Activated CD4-positive, alpha-beta T cell treated with anti-CD3 and anti-CD28 coated beads, Interleukin-2, amount 50 U/mL, for 48 hours (primary cell): ENCODE results near the gene EFCAB5.
"Not testable (repeated sequence)": the region's sequence is repeated elsewhere in the genome, so short reads cannot be mapped to it uniquely, and the experiment has no call there.

Source experiments
- DNase-seq, 2 experiments: peaks; one replicate each; pipeline ENCODE4 v3.0.0-alpha.2; 2020

EFCAB5 gene

GRCh38 chr17:30103921-30104320 is 162.5 kb downstream of the EFCAB5 start:
- DNase-seq: no peak

GRCh38 chr17:30104575-30105339 is 163.3 kb downstream of the EFCAB5 start:
- peak; percentile 73 to 80 for DNase-seq

- no peak for DNase-seq
These were observed 171.4 kb downstream of the EFCAB5 start for GRCh38 chr17:30112794-30113193.

DNA sequence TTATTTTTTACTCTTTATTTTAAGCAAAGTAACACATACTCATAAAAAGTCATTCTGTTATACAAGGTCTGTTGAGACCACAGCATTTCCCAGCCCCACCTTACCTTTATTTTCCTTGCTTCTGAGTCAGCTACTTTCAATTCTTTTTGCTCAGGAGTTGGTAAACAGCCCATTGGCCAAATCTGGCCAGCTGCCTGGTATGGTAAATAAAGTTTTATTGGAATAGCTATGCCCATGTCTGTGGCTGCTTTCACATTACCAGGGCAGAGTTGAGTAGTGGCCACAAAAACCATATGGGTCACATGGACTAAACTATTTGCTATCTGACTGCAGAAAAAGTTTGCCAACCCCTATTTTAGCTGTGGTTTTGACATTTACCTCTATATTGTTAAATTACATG is 171.8 kb downstream of the EFCAB5 start:
- DNase-seq: no peak

DNA sequence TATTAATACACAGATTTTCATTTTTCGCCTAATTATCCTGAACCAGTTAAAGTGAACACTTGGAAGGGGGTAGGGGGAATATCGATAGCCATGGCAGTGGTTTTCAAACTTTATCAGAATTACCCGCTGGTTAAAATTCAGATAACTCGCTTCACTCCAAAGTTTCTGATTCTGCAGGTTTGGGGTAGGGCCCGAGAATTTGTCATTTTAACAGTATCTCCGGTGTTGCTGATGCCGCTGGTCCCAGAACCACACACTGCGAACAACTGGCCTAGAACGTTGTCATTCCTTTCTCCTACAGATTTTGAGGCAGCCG is 174.9 kb downstream of the EFCAB5 start:
- no peak for DNase-seq

DNA sequence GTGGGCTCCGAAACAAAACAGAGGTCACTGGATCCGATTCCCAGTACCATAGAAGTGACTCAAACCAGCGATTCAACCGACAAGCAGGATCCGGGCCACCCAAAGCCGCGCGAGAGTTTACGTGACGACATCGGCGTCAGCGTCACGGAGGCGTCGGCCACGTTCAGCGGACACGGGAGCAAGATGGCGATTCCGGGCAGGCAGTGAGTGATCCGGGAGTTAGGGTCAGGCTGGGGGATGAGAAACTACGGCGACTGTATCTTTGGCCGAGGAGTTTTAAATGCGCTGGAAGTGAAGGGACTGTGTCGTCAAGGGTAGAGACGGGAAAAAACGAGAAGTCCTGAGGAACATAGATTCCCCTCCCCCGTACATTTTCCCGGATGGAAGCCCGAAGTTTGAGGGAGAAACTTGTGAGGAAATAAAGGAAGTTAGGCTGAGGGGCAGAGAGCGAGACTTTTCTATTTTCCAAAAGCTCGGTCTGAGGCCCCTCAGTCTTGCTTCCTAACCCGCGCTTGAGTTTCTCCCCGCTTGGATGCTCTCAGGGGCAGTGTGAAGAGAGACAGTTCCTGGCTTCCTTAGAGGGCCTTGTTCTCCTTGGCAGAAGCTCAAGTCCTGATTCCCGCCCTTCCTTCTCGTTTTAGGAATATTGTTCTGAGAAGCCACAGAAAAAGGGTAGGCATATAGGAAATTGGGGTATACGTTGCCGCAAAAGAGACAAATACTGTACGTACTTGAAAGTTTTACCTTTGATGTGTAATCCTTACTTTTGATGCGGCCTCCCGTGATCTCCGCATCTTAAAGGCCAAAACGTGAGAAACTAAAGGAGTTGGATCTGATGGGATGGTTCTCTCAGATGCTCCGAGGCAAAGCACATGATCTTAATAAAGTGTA is 175.5 kb downstream of the EFCAB5 start, which contains the start of gene NSRP1:
Gene NSRP1, plus strand, starts transcription at position 156 of the 891 bp plus-strand sequence. Its CDS starts 28 bp downstream, at position 184.
- DNase-seq: peak; percentile 95 to 97

- no peak for DNase-seq
These were observed 176.2 kb downstream of the EFCAB5 start for GRCh38 chr17:30117675-30118081.

- not testable (repeated sequence) for DNase-seq
These were observed 177.2 kb downstream of the EFCAB5 start for GRCh38 chr17:30118635-30119034.

DNA sequence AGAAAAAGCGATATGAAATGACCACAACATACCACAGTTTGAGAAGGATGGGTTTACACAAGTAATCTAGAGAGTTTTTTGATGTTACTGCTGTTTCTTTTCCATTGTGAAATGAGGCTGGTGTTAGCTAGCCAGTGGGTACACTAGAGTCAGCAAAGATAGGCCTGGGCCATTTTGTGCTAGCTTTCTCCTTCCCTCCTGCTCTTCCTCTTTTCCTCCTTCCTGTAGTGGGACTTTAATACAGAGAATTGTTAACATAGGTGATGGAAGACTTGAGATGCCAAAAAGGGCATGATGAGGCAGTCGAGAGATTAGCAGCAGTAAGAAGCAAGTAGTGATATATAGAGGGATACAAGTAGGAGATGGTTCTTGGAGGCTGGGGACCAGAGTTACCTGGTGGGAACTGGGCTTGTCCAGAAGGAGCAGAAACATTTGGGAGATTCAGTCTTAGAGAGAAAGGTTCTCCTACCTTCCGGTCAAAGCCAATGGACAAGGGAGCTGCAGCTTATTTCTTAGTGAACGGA is 182.9 kb downstream of the EFCAB5 start:
- DNase-seq: no peak

- no peak for DNase-seq
These were observed 188.7 kb downstream of the EFCAB5 start for GRCh38 chr17:30130121-30130520.

GRCh38 chr17:30132615-30133014 is 191.2 kb downstream of the EFCAB5 start:
- DNase-seq: no peak

DNA sequence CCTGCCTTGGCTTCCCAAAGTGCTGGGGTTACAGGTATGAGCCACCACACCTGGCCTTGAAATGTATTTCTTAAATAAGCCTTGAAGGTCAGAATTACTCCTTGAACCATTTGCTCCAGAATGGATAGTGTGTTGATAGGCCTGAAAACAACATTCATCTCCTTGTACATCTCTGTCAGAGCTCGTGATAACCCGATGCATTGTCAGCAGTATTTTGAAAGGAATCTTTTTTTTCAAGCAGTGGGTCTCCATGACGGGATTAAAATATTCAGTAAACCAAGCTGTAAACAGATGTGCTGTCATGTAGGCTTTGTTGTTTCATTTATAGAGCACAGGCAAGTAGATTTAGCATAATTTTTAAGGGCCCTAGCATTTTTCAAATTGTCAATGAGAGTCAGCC is 191.8 kb downstream of the EFCAB5 start:
- no peak for DNase-seq

DNA sequence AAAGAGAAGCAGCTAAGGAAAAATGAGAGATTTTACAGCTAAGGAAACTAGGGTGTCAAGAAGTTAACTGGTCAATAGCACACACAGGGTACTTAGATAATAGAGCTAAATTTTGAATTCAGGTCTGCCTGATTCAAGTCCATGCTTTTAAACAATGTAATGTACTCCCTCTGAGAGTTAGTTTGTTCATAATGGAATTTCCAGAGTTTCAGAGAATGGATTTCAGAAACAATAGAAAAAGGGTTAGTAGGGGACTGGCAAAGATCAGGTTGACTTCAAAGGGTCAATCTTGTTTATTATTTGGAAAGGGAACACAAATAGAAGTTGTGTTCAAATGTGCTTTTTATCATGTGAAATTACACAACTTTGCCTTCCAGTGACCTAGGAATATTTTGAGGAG is 193.1 kb downstream of the EFCAB5 start:
- no peak for DNase-seq

DNA sequence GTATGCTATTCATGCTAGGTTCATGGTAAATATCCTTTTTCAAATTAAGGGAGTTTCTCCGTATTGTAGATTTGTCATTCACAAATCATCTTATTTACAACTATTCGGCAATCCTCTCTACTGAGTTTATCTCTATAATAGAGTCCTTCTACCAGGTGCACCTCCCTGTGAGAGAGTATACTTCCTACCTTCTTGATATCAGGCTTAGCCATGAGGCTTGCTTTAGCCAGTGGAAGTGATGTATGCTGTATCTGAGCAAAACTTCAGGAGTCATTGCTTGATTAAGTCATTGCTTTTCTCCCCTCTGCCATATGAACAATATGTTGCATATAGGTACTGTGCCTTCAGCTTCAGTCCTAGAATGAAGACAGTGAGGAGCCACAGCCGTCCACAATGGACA is 195.7 kb downstream of the EFCAB5 start:
- no peak for DNase-seq

DNA sequence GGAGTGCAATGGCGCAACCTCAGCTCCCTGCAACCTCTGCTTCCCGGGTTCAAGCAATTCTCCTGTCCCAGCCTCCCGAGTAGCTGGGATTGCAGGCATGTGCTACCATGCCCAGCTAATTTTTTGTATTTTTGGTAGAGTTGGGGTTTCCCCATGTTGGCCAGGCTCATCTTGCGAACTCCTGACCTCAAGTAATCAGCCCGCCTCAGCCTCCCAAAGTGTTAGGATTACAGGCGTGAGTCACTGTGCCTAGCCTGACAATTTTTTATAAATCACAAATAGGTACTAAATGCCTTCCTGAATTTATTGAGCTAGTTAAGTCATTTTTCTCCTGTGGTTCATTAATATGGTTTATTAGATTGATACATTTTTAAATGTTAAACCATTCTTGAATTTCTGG is 206.4 kb downstream of the EFCAB5 start:
- not testable (repeated sequence) for DNase-seq

GRCh38 chr17:30148376-30148775 is 206.9 kb downstream of the EFCAB5 start:
- no peak for DNase-seq

DNA sequence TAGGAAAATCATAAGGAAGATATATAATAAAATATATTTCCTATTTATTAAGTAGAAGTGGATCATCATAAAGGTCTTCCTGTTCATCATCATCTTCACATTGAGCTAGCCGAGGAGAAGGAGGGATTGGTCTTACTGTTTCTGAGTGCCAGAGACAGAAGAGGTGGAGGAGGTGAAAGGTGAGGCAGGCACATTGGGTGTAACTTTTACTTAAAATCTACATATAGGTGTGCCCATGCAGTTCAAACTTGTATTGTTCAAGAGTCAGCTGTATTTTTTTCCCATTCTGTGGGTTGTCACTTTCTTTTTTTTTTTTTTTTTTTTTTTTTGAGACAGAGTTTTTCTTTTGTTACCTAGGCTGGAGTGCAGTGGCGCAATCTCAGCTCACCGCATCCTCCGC is 210.0 kb downstream of the EFCAB5 start:
- no peak for DNase-seq

DNA sequence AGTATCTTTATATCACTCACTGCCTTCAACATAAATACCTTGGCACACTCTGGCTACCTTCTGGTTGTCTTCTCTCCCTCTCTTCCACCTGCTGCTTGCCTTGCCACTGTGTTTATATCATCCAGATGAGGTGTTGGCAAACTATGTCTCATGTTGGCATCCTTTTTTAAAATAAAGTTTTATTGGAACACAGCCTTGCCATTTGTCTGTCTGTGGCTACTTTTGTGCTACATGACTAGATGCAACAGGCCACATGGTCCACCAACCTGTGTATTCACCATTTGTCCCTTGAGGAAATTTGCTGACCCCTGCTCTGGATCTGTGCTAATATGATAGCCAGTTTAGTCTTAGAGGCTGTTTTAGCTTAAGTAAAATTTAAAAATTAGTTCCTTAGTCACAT is 212.0 kb downstream of the EFCAB5 start:
- no peak for DNase-seq

- DNase-seq: no peak
These were observed 214.0 kb downstream of the EFCAB5 start for GRCh38 chr17:30155389-30155788.
